Heart left ventricle (tissue), 13 donors: Measurements from ENCODE around the gene PRCC.

Experiments
- CTCF ChIP-seq, 12 donors: fragments of 200-600 bp; sonication (generic) in 4 of 12; IDR thresholded peaks; one replicate each; pipeline versions ENCODE4 v1.5.0 to v1.8.0; 2018 to 2022; ENCODE audit warnings: antibody characterized with exemption in 12 of 12, mild to moderate bottlenecking in 5 of 12
- POLR2A ChIP-seq, 2 donors: fragments of 450-650 bp; IDR thresholded peaks; one replicate each; pipeline ENCODE4 v1.6.1; 2017; ENCODE audit warnings: antibody characterized with exemption in 2 of 2, mild to moderate bottlenecking in 2 of 2, moderate library complexity in 2 of 2
- donor health status: ischemic (EF 13 %, LVEDD 7.1; RV severe dilation, severe dysfunction).
- donor health status: DM: no; HTN: yes; CAD: no.
- donor health status: DM: no; HTN: no; CAD: no.
- donor health status: ischemic (EF 25% LVEDD 6.9; RV normal size, moderate dysfunction).
- donor health status: ischemic (EF 25% LVEDD 5.7; RV mildly dilated, moderate dysfunction).
- donor health status: ischemic (EF 35%, LVEDD 5.7; RV mildly dilated, moderate dysfunction).
- donor health status: nonischemic (EF 11% LVEDD 7.7; RV severe dilation, severe dysfunction).
- donor health status: DM: yes; HTN: yes; CAD: no.
- donor health status: PGD.
- donor health status: ischemic (EF 29% LVEDD 5.4; RV normal size, mild dysfunction).
- donor health status: nonischemic (EF 23%, LVEDD 6.1; RV moderate dilation, normal function).

- TF ChIP-seq CTCF (IDR thresholded peaks at IDR 0.05) (no peak), POLR2A (IDR thresholded peaks at IDR 0.05) (no peak)
Measured at GRCh38 chr1:156749419-156750118, 17.8 kb upstream of the PRCC start.
